Measurements from ENCODE around the gene ACOT11.

DNA sequence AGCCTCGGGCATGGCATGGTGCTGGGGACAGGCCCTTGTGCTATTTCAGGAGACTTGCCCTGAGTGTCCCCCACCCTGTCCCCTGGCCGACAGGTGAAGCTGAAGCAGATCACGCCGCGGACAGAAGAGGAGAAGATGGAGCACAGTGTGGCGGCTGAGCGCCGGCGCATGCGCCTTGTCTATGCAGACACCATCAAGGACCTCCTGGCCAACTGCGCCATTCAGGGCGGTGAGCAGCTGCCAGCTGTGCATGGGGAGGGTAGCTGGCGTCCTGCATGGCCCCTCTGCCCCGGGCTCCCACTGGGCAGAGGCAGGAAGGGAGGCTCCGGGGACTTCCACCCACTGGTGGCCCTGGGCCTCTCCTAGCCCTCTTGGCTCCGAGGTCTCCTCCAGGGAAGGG is 46.4 kb downstream of the ACOT11 start:
- no peak for TF ChIP-seq RELA (CRISPR knock-in tag; IDR thresholded peaks at IDR 0.05; ENCODE audit: borderline replicate concordance)
- TF ChIP-seq, protein P1, sequence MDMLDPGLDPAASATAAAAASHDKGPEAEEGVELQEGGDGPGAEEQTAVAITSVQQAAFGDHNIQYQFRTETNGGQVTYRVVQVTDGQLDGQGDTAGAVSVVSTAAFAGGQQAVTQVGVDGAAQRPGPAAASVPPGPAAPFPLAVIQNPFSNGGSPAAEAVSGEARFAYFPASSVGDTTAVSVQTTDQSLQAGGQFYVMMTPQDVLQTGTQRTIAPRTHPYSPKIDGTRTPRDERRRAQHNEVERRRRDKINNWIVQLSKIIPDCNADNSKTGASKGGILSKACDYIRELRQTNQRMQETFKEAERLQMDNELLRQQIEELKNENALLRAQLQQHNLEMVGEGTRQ (CRISPR knock-in tag; IDR thresholded peaks at IDR 0.05): no peak
- no peak for TF ChIP-seq NR1H2 (CRISPR knock-in tag; IDR thresholded peaks at IDR 0.05)
- TF ChIP-seq, protein P2, sequence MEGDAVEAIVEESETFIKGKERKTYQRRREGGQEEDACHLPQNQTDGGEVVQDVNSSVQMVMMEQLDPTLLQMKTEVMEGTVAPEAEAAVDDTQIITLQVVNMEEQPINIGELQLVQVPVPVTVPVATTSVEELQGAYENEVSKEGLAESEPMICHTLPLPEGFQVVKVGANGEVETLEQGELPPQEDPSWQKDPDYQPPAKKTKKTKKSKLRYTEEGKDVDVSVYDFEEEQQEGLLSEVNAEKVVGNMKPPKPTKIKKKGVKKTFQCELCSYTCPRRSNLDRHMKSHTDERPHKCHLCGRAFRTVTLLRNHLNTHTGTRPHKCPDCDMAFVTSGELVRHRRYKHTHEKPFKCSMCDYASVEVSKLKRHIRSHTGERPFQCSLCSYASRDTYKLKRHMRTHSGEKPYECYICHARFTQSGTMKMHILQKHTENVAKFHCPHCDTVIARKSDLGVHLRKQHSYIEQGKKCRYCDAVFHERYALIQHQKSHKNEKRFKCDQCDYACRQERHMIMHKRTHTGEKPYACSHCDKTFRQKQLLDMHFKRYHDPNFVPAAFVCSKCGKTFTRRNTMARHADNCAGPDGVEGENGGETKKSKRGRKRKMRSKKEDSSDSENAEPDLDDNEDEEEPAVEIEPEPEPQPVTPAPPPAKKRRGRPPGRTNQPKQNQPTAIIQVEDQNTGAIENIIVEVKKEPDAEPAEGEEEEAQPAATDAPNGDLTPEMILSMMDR (IDR thresholded peaks at IDR 0.05): no peak
- no peak for TF ChIP-seq ZNF671 (CRISPR knock-in tag; IDR thresholded peaks at IDR 0.05)
- no peak for TF ChIP-seq NR2C2 (CRISPR knock-in tag; IDR thresholded peaks at IDR 0.05)
- TF ChIP-seq SP1 (CRISPR knock-in tag; conservative IDR thresholded peaks at IDR 0.05): no peak
- no peak for TF ChIP-seq CREM (CRISPR knock-in tag; IDR thresholded peaks at IDR 0.05)
- TF ChIP-seq, protein P3, sequence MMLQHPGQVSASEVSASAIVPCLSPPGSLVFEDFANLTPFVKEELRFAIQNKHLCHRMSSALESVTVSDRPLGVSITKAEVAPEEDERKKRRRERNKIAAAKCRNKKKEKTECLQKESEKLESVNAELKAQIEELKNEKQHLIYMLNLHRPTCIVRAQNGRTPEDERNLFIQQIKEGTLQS (CRISPR knock-in tag; conservative IDR thresholded peaks at IDR 0.05): no peak
- TF ChIP-seq, protein P4, sequence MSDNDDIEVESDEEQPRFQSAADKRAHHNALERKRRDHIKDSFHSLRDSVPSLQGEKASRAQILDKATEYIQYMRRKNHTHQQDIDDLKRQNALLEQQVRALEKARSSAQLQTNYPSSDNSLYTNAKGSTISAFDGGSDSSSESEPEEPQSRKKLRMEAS (CRISPR knock-in tag; IDR thresholded peaks at IDR 0.05): no peak
- TF ChIP-seq KAT7 (CRISPR knock-in tag; IDR thresholded peaks at IDR 0.05; ENCODE audit: borderline replicate concordance): no peak
- TF ChIP-seq, protein P5, sequence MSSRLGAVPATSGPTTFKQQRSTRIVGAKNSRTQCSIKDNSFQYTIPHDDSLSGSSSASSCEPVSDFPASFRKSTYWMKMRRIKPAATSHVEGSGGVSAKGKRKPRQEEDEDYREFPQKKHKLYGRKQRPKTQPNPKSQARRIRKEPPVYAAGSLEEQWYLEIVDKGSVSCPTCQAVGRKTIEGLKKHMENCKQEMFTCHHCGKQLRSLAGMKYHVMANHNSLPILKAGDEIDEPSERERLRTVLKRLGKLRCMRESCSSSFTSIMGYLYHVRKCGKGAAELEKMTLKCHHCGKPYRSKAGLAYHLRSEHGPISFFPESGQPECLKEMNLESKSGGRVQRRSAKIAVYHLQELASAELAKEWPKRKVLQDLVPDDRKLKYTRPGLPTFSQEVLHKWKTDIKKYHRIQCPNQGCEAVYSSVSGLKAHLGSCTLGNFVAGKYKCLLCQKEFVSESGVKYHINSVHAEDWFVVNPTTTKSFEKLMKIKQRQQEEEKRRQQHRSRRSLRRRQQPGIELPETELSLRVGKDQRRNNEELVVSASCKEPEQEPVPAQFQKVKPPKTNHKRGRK (CRISPR knock-in tag; IDR thresholded peaks at IDR 0.05; ENCODE audit: borderline replicate concordance): no peak
